Measurements from ENCODE around the gene TNIK. TPM values are rescaled to one million over a fixed set of nuclear protein-coding genes. Genes with fewer than 3 reads are reported as not detected.
A peak's percentile ranks its signal among the peaks of the same experiment; 100 is the strongest.
"Not testable (repeated sequence)": the region's sequence is repeated elsewhere in the genome, so short reads cannot be mapped to it uniquely, and the experiment has no call there.

The TNIK gene
- total RNA-seq, 1 donor from 2014 or later = 3.0 TPM

DNA sequence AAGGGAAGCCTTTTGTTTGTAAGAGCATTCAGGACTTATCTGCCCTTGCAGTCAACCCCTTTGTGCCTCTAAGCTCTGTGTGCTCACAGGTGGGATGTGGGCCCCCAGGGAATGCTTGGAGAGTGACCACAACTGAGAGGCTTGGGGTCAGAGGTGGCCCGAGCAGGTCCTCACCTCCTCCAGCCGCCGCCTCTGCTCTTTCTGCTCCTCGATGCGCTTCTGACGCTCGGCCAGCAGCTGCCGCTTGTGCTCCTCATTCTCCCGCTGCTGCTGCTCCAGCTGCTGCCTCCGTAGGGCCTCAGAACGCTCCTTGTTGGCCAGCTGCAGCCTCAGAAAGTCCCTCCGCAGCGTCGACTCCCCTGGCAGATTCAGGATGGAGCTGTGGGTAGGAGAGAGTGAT lies 302.9 kb downstream of the TNIK start:
- no peak for ATAC-seq

DNA sequence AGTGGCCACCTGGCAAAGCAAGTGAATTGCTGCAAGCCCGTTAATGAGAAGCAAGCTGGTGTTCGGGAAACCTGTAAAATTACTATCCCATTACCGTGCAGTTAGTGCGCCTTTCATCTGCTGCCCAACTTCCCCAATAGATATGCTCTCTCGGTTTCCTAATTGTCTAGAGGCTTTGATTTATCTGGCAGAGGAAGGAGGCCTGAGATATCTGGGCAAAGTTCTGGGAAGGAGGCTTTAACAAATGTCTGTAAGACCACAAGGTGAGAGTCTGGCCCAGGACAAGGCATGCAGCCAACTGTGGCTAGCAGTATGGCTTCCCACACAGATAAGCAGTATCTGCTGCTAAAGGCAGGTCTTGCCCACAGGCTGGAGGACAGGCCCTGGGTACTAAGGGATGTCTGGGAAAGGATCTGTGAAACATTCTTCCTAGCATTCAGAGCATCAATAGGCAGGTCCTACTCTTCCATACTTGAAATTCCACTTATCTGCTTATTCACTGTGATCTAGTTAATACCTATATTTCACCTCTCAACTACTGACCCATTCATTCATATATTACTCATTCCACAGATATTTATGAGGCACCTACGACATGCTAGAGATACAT lies 303.7 kb downstream of the TNIK start:
- no peak for ATAC-seq

GRCh38 chr3:171155122-171155700 lies 305.0 kb downstream of the TNIK start:
- peak; percentile 92 for ATAC-seq

GRCh38 chr3:171150945-171151344 lies 309.3 kb downstream of the TNIK start:
- no peak for ATAC-seq

DNA sequence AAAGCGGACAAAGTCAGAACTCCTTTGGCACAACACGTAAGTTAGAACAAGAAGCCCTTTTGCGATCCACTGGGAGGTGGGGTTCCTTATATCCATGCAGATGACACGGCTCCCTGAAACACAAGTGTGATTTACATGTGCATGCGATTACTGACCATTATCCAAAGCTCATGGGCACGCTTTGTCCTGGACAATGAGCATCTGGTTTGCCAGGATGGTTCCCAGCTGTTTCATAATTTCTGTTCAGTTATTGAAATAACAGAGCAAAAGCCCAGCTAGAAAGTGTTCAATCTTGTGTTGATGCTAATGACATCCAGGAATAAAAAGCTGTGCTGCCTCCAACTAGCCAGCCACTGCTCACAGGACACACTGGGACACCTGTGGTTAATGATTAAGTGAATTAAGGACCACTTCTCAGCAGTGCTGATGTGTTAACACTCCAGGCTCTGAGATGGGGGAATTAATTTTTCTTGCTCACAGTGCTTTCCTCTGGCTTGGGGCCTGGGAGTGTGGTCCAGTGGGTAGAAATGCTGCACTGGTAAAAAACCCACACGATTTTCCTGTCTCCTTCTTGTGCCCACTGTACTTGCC lies 310.6 kb downstream of the TNIK start:
- no peak for ATAC-seq

GRCh38 chr3:171145798-171146197 lies 314.4 kb downstream of the TNIK start:
- no peak for ATAC-seq

GRCh38 chr3:171142985-171143384 lies 317.2 kb downstream of the TNIK start:
- no peak for ATAC-seq

DNA sequence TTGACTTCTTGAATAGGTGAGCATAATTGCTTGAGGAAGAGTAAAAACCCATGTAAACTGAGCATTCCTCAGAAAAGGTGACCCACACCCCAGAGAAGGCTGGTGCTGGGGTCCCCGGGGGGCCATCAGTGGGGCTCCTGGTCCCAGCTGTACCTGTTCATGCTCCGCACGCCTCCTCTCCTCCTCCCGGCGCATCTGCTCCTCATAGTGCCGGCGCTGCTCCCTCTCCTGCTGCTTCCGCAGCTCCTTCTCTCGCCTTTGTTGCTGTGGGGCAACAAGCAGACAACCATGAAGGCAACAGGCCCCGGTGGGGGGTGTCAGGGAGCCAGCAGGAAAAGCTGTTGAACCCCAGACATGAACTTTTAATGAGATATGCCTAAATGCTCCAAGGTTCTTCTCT lies 320.0 kb downstream of the TNIK start:
- no peak for ATAC-seq

GRCh38 chr3:171138027-171138426 lies 322.2 kb downstream of the TNIK start:
- ATAC-seq = no peak

GRCh38 chr3:171135549-171135948 lies 324.7 kb downstream of the TNIK start:
- ATAC-seq = no peak

DNA sequence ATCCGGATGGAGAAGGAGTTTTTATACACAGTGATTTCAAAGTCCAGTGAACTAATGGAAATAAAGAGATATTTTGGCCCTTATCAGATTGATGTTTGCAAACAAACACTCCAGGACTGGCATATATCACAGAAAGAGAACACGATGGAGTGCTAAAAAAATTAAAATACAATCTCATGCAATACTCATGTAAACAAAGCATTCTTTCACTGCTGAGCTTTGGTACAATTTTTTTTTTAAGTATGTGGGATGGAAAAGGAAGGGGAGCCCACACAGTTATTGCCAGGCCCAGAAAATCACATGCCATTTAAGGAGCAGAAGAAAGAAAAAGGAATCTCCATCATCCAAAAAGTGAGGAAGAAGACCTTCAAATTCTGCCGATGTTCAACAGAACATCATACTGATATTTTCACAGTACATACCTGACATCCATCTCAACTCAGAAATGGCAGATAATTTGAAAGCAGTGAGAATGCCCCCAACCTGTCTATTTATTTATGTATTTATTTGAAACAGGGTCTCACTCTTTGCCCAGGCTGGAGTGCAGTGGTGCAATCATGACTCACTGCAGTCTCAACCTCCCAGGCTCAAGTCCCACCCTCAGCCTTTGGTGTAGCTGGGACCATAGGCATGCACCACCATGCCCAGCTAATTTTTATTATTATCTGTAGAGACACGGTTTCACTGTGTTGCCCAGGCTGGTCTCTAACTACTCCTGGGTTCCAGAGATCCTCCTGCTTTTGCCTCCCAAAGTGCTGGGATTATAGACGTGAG lies 326.2 kb downstream of the TNIK start:
- ATAC-seq = no peak

DNA sequence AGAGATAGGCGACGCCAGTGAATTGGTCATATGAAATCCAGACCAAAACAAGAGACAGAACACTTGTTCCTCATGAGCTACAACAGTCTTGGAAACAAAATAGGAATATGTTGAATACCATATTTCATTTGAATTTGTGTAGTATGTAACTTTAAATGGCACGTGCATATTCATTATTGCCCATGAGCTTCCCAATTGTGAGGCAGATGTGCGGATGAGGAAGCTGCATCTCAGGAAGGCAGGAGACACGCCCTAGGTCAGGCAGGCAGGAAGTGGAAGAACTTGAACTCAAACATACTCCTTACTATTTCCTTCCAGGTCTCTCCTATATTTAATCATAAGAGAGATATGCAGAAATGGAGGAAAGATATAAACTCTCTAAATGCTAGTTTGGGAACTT lies 326.9 kb downstream of the TNIK start:
- ATAC-seq = no peak

DNA sequence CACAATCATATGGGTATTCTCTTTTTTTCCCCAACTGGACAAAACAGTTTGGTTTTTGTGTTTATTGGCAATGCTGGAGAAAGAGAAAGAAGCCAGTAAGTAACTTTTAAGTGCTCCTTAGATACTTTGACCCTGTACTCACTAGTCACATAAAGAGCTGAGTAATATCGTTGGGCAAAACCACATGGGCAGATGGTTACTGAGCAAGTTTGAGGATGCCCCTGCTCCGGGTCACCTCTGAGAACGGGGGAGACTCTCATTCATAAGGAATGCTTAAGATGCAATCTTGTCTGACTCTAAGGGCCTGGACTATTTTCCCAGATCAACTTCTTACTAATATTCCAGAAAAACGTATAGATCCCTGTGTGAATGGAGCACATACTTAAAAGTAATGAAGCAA lies 327.3 kb downstream of the TNIK start:
- ATAC-seq = no peak

GRCh38 chr3:171129827-171130226 lies 330.4 kb downstream of the TNIK start:
- ATAC-seq = no peak

GRCh38 chr3:171127611-171128010 lies 332.6 kb downstream of the TNIK start:
- no peak for ATAC-seq

DNA sequence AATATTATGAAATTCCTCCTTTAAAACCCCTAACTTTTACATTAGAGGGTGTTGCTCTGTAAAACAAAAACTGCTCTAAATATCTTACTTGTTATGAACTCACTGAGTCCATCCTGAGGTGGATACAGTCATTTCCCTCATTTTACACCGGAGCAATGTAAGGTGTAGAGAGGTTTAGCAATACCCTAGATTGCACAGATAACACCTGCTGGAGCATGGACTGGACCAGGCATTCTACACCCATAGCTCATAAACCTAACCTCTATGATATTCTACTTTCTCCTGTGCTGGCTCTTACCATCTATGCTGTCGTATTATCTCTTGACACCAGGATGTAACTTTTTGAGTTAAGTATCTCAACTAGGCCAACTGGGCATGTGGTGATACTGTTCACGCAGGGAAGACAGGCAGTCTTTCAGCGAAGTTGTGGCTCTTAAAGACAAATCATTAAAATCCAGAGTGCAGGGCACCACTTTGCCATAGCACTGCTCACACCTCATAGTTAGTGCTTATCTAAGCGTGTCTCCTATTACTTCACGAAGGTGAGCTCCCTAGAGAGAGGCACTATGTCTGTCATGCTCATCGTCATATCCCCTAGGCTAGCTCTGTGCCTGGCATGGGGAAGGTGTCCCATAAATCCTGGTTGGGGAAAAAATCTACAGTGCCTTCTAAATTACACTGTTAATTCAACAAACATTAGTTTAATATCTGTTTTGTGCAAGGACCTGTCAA lies 333.6 kb downstream of the TNIK start:
- ATAC-seq = no peak

- ATAC-seq = no peak
Measured at GRCh38 chr3:171125010-171125409, 335.2 kb downstream of the TNIK start.

GRCh38 chr3:171123915-171124314 lies 336.3 kb downstream of the TNIK start:
- ATAC-seq = no peak

- no peak for ATAC-seq
Measured at GRCh38 chr3:171122861-171123260, 337.3 kb downstream of the TNIK start.

GRCh38 chr3:171122240-171122639 lies 338.0 kb downstream of the TNIK start:
- no peak for ATAC-seq

GRCh38 chr3:171121801-171122200 lies 338.4 kb downstream of the TNIK start:
- ATAC-seq = no peak

GRCh38 chr3:171119402-171119801 lies 340.8 kb downstream of the TNIK start:
- ATAC-seq = not testable (repeated sequence)

- not testable (repeated sequence) for ATAC-seq
Measured at GRCh38 chr3:171118993-171119392, 341.2 kb downstream of the TNIK start.

Measured in esophagus mucosa (tissue), 1 donor.